HEK293T (cell line): Measurements from ENCODE around the gene KCNA4.
"Not testable (repeated sequence)": the region's sequence is repeated elsewhere in the genome, so short reads cannot be mapped to it uniquely, and the experiment has no call there.

Experiments used
- ELF4 ChIP-seq: fragments of 450-650 bp; IDR thresholded peaks from 2 replicates; pipeline ENCODE4 v1.6.1; 2017; ENCODE audit warnings: antibody characterized with exemption
- L3MBTL2 ChIP-seq: fragments of 450-650 bp; conservative IDR thresholded peaks from 2 replicates; pipeline ENCODE4 v1.6.1; 2016; ENCODE audit warnings: mild to moderate bottlenecking
- TF ChIP-seq, protein P1 (sequence below): fragments of 450-650 bp; IDR thresholded peaks from 2 replicates; pipeline ENCODE4 v1.6.1; 2016

DNA sequence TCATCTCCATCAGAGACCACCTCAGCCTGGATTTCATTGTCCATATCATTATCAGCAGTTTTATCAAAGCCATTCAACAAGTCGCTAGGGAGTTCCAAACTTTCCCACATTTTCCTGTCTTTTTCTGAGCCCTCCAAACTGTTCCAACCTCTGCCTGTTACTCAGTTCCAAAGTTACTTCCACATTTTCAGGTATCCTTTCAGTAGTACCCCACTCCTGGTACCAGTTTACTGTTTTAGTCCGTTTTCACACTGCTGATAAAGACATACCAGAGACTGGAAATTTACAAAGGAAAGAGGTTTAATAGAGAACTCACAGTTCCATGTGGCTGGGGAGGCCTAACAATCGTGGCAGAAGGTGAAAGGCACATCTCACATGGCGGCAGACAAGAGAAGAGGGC lies 17.9 kb upstream of the KCNA4 start:
- TF ChIP-seq L3MBTL2, ELF4: not testable (repeated sequence)
- TF ChIP-seq, protein P1, sequence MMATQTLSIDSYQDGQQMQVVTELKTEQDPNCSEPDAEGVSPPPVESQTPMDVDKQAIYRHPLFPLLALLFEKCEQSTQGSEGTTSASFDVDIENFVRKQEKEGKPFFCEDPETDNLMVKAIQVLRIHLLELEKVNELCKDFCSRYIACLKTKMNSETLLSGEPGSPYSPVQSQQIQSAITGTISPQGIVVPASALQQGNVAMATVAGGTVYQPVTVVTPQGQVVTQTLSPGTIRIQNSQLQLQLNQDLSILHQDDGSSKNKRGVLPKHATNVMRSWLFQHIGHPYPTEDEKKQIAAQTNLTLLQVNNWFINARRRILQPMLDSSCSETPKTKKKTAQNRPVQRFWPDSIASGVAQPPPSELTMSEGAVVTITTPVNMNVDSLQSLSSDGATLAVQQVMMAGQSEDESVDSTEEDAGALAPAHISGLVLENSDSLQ, result not testable (repeated sequence)
